Stimulated activated CD4-positive, alpha-beta T cell treated with anti-CD3 and anti-CD28 coated beads, Interleukin-12 subunit alpha, Interleukin-12 subunit beta, amount 100 ng/mL, for 24 hours (primary cell): ENCODE data around the gene NFATC2IP.
"Not testable (repeated sequence)": the region's sequence is repeated elsewhere in the genome, so short reads cannot be mapped to it uniquely, and the experiment has no call there.

Source experiments
- DNase-seq, 2 experiments: peaks; one replicate each; pipeline ENCODE4 v3.0.0-alpha.2; 2020; ENCODE audit warnings: low read depth in 2 of 2

The NFATC2IP gene

DNA sequence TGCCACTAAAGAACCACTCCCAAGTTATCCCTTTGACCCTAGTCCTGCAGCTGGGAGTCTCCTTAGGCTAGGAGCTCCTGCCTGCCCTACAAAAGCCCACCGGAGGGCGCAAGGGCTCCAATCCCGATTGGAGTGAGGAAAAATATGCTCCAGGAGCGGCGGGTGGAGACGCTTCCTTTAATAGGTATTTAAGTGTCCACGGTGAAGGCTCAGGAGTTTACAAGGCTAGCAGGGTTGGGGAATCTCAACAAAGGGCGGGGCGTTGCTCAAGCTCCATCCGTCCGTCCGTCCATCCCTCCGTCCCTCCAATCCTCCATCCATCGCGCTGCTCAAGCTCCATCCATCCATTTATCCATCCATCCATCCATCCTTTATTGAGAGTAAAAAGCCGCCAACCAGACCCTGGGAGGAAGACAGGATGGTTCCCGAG, 23.3 kb downstream of the NFATC2IP start:
- no peak for DNase-seq

- peak; percentile 85 to 92 for DNase-seq
Measured at GRCh38 chr16:28974437-28975157, 23.9 kb downstream of the NFATC2IP start, which contains the start of gene SPNS1. Gene SPNS1, plus strand, starts transcription at chr16:28974778. Its CDS starts 374 bp downstream, at chr16:28975152.

GRCh38 chr16:28975158-28975599, 24.4 kb downstream of the NFATC2IP start:
- DNase-seq: no peak

DNA sequence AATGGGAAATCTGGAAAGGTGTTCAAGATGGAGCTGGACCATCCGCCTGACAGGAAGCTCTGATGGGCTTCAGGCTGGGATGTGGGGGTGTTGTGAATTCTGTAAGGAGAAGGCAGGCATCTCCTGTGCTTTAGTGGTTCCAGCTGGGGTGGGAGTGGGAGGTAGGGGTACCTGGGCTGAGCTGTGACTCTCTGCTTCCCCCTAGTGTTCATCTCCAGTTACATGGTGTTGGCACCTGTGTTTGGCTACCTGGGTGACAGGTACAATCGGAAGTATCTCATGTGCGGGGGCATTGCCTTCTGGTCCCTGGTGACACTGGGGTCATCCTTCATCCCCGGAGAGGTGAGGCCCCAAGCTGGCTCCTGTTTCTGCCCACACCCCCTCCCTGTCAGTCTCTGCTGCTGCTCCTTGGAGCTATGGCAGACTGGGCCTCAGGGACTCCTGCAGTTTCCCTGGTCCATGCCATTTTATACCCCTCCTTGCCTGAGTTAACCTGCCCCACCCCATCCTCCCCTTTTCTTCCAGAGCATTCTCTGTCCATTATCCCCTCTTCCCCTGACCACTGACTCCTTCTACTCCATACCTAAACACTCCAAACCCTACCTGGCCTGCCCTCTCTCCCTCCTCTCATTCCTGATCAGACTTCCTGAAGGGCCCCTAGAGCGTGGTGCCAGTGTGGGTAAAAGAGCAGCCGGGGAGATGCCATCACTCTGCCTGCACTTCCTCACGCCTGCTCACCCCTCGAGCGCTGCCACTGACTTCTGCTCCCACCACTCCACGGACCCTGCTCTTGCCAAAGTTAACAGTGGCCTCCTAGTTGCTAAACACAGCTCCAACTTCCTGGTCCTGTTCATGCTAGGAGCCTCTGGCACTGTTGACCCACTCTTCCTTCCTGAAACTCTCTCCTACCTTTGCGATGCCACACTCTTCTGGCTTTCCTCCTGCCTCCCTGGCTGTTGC, 27.2 kb downstream of the NFATC2IP start:
- DNase-seq: no peak

DNA sequence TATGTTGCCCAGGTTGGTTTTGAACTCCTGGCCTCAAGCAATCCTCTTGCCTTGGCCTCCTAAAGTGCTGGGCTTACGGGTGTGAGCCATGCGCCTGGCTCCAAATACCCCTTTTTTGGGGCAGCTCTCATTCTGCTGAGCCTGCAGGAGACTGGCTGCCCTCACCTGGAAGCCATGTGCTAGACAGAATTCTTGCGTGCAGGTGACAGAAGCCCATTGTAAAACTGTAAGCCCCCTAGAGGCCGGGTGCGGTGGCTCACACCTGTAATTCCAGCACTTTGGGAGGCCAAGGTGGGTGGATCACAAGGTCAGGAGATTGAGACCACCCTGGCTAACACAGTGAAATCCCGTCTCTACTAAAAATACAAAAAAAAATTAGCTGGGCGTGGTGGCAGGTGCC, 29.6 kb downstream of the NFATC2IP start:
- not testable (repeated sequence) for DNase-seq

GRCh38 chr16:28980929-28981328, 30.2 kb downstream of the NFATC2IP start:
- DNase-seq: no peak

GRCh38 chr16:28981517-28981916, 30.8 kb downstream of the NFATC2IP start:
- peak in 1 of 2 experiments; percentile 57 for DNase-seq

GRCh38 chr16:28982418-28982817, 31.7 kb downstream of the NFATC2IP start:
- no peak for DNase-seq

DNA sequence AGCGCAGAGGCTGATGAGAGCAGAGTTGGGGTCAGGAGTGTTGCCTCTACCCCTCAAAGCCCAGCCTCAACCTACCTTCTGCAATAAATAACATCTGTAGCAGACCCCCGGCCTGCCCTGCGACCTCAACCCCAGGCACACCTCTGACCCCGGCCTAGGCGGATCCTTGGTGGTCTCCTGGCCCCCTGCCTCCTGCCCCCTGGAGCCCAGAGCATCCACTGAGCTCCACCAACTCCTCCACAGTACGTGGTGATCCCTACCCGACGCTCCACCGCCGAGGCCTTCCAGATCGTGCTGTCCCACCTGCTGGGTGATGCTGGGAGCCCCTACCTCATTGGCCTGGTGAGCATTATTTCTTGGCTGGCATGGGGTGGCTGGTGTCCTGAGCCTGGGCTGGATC, 32.2 kb downstream of the NFATC2IP start:
- no peak for DNase-seq

GRCh38 chr16:28983644-28984043, 32.9 kb downstream of the NFATC2IP start:
- no peak for DNase-seq

- DNase-seq: no peak
Measured at GRCh38 chr16:28984091-28984490, 33.4 kb downstream of the NFATC2IP start.

- DNase-seq: peak; percentile 57 to 68
Measured at GRCh38 chr16:28984619-28985135, 33.9 kb downstream of the NFATC2IP start, which contains the start of gene LAT. Gene LAT, plus strand, starts transcription at chr16:28985052. Its CDS starts 366 bp downstream, at chr16:28985418.

- DNase-seq: no peak
Measured at GRCh38 chr16:28985211-28986041, 34.7 kb downstream of the NFATC2IP start.

GRCh38 chr16:28986046-28986445, 35.3 kb downstream of the NFATC2IP start:
- no peak for DNase-seq

- DNase-seq: no peak
Measured at GRCh38 chr16:28986492-28986891, 35.8 kb downstream of the NFATC2IP start.

GRCh38 chr16:28987170-28987853, 36.6 kb downstream of the NFATC2IP start:
- DNase-seq: no peak

DNA sequence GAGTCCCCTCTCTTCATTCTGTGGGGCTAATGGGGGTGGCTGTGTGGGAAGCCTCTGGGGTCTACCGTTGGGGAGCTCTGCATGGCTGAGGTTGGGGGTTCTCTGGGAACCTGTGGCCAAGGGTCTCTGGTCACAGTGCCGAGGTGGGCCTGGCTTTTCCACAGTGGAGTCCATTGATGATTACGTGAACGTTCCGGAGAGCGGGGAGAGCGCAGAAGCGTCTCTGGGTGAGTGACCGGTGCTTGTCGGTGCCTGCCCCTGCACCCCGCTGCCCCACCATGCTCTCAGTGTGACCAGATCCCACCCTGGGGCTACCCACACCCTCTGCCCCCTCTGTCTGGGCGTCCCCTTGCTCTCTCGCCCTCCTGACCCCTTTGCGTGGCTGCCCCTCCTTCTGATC, 38.6 kb downstream of the NFATC2IP start:
- no peak for DNase-seq

DNA sequence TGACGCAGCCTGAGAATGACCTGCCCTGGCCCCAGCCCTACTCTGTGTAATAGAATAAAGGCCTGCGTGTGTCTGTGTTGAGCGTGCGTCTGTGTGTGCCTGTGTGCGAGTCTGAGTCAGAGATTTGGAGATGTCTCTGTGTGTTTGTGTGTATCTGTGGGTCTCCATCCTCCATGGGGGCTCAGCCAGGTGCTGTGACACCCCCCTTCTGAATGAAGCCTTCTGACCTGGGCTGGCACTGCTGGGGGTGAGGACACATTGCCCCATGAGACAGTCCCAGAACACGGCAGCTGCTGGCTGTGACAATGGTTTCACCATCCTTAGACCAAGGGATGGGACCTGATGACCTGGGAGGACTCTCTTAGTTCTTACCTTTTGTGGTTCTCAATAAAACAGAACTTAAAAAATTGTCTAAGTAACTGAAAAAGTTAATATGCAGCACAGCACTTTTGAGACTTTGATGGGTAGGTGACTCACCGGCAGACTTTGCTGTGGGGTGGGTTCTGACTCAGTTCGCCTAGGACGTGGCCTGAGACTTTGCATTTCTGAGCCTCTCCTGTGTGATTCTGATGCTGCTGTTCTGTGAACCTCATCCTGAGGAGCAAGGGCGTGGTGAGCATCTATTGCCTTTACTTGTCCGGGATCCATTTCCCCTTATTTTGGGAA, 39.8 kb downstream of the NFATC2IP start:
- peak; percentile 45 to 63 for DNase-seq

DNA sequence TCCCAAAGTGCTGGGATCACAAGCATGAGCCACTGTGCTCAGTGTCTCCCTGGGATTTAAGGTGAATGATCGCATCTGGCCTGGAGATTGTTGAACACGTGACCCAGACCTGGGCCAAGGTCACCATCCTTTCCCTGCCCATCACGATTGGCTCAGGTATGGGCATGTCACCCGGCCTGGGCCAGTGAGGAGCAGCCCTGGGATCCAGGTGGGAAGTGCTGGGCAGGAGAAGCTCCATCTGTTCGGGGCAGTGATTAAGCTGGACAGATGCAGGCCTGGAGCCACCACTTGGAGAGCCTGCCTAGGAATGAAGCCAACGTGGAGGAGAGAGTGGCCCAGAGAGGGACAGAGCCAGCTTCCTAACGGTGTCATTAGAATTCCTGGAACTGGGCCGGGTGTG, 41.0 kb downstream of the NFATC2IP start:
- DNase-seq: no peak

DNA sequence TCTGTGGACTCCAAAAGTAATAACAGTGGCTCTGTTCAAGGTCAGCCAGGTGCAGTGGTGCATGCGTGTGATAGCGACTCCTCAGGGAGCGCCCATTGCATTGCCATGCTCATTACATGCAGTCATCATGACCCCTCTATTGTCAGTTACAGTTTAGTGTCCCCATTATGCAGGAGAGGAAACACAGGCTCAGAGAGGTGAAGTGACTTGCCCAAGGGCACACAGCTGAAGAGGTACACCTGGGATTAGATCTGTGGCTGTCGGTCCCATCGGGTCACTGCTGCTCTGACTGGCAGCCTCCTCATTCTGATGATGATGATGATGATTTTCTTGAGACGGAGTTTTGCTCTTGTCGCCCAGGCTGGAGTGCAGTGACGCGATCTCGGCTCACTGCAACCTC, 41.8 kb downstream of the NFATC2IP start:
- no peak for DNase-seq
